OCI-LY7 (cell line): ENCODE data around the gene ZNF365. TPM values are rescaled to one million over a fixed set of nuclear protein-coding genes. Genes with fewer than 3 reads are reported as not detected.

Experiments
- BruUV-seq: library from RNA; stranded (reverse); fragments of 400-500 nt; replicated peaks from 2 replicates; lab custom pipeline; 2021; lab: Mats Ljungman, UMichigan
- CTCF ChIA-PET: fragments of 300-600 bp; sonication (Branson Sonifier 250); formaldehyde crosslinking; loops from one replicate; lab custom pipeline; 2022; ENCODE audit warnings: antibody characterized with exemption; ENCODE audit not compliant: unreplicated experiment; lab: Charles Lee
- POLR2A ChIA-PET: fragments of 300-600 bp; sonication (Branson Sonifier 250); formaldehyde crosslinking; loops from one replicate; lab custom pipeline; 2022; ENCODE audit warnings: antibody characterized with exemption; lab: Charles Lee
- DNase-seq: peaks from one replicate; pipeline ENCODE4 v3.0.0-alpha.2; 2015; ENCODE audit warnings: low spot score
- H2AFZ ChIP-seq: fragments of 200-600 bp; sonication (generic), shearing (Covaris generic); 2 replicates; pipeline ENCODE4 v1.6.1; 2014; ENCODE audit warnings: mild to moderate bottlenecking, antibody characterized with exemption, low read length, moderate library complexity
- H3K27ac ChIP-seq: fragments of 200-600 bp; sonication (generic); 2 replicates; pipeline ENCODE4 v1.5.1; 2014; ENCODE audit warnings: mixed run types, low read depth, mild to moderate bottlenecking, moderate library complexity, low read length, inconsistent platforms; ENCODE audit not compliant: poor library complexity, severe bottlenecking
- H3K36me3 ChIP-seq: fragments of 200-600 bp; sonication (generic); 2 replicates; pipeline ENCODE4 v1.6.1; 2014; ENCODE audit warnings: mild to moderate bottlenecking, antibody characterized with exemption, low read length, moderate library complexity, mixed read lengths; ENCODE audit not compliant: insufficient read depth
- H3K4me1 ChIP-seq: fragments of 200-600 bp; sonication (generic); 2 replicates; pipeline ENCODE4 v1.5.1; 2014; ENCODE audit warnings: mild to moderate bottlenecking, low read length; ENCODE audit not compliant: insufficient read depth, poor library complexity, severe bottlenecking
- H3K4me2 ChIP-seq: fragments of 200-600 bp; sonication (generic); 2 replicates; pipeline ENCODE4 v1.6.1; 2014; ENCODE audit warnings: mild to moderate bottlenecking, low read length
- H3K4me3 ChIP-seq: fragments of 200-600 bp; sonication (generic); 2 replicates; pipeline ENCODE4 v1.5.1; 2014; ENCODE audit warnings: mild to moderate bottlenecking, low read depth, low read length; ENCODE audit not compliant: poor library complexity, severe bottlenecking
- H3K79me2 ChIP-seq: fragments of 200-600 bp; sonication (generic); 2 replicates; pipeline ENCODE4 v1.6.1; 2016; ENCODE audit warnings: low read depth, mild to moderate bottlenecking, low read length, moderate library complexity, mixed read lengths; ENCODE audit not compliant: insufficient read depth
- H3K9me2 ChIP-seq: fragments of 200-600 bp; sonication (generic); 2 replicates; pipeline ENCODE4 v1.6.1; 2016; ENCODE audit warnings: mild to moderate bottlenecking, low read length, mixed read lengths; ENCODE audit not compliant: insufficient read depth
- H3K9me3 ChIP-seq: fragments of 200-600 bp; sonication (generic); 2 replicates; pipeline ENCODE4 v1.6.1; 2014; ENCODE audit warnings: mild to moderate bottlenecking, mixed run types, low read length, mixed read lengths
- H4K20me1 ChIP-seq: fragments of 200-600 bp; sonication (generic); 2 replicates; pipeline ENCODE4 v1.6.1; 2014; ENCODE audit warnings: mild to moderate bottlenecking, antibody characterized with exemption, low read length, moderate library complexity, mixed read lengths; ENCODE audit not compliant: insufficient read depth
- EZH2phosphoT487 ChIP-seq: fragments of 200-600 bp; sonication (generic); IDR thresholded peaks from 2 replicates; pipeline ENCODE4 v1.6.1; 2018; ENCODE audit warnings: low read depth, borderline replicate concordance, mild to moderate bottlenecking, mixed run types, antibody characterized with exemption, low read length, moderate library complexity, mixed read lengths
- intact Hi-C: fragments of 100-400 bp; cut with micrococcal nuclease; formaldehyde crosslinking; loops from one replicate; pipeline ENCODE4 v1.10.0; 2022; ENCODE audit not compliant: unreplicated experiment
- total RNA-seq, 2 experiments: library from RNA; depleted of rRNA in 1 of 2; stranded (reverse); fragments of >200 nt in 1 of 2; shearing (Covaris generic) in 1 of 2; gene quantifications; 2 replicates each; pipeline ENCODE4 v1.2.3, GENCODE V29; 2014 to 2022
- TF ChIP-seq, protein P1 (sequence below): fragments of 200-600 bp; sonication (generic); conservative IDR thresholded peaks from 2 replicates; pipeline ENCODE4 v1.5.1; 2014; ENCODE audit warnings: mild to moderate bottlenecking, antibody characterized with exemption, low read length, moderate library complexity, mixed read lengths

ZNF365 gene
- total RNA-seq, 2 experiments from 2014 or later, result not detected

DNA sequence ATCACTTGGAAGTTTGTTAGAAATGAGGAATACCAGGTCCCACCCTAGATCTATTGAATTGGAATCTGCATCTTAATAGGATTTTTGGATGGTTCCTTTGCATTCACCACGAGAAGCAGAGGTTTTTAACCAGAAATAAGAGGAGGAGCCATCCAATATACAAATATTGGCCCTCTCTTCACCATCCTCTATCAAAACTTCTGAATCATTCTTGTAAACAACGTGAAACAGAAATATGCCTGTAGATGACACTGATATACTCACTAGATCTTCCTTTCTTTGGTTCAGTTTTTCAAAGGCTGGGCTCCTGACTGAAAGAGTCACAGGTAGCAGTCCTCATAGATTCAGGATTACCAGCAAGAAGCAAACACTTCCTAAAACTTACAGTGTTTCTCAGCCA is 39.5 kb downstream of the ZNF365 start:
- Histone ChIP-seq H3K4me3 (no peak overlapping the region), H3K9me3 (no peaks in the 10 kb centered on the region), H3K27ac (no peak overlapping the region), H3K36me3 (no peaks in the 10 kb centered on the region), H3K4me2 (no peak overlapping the region), H3K79me2 (no peaks in the 10 kb centered on the region), H3K9me2 (no peaks in the 10 kb centered on the region), H4K20me1 (no peaks in the 10 kb centered on the region), H3K4me1 (no peaks in the 10 kb centered on the region), H2AFZ (no peak overlapping the region)
- TF ChIP-seq, protein P1, sequence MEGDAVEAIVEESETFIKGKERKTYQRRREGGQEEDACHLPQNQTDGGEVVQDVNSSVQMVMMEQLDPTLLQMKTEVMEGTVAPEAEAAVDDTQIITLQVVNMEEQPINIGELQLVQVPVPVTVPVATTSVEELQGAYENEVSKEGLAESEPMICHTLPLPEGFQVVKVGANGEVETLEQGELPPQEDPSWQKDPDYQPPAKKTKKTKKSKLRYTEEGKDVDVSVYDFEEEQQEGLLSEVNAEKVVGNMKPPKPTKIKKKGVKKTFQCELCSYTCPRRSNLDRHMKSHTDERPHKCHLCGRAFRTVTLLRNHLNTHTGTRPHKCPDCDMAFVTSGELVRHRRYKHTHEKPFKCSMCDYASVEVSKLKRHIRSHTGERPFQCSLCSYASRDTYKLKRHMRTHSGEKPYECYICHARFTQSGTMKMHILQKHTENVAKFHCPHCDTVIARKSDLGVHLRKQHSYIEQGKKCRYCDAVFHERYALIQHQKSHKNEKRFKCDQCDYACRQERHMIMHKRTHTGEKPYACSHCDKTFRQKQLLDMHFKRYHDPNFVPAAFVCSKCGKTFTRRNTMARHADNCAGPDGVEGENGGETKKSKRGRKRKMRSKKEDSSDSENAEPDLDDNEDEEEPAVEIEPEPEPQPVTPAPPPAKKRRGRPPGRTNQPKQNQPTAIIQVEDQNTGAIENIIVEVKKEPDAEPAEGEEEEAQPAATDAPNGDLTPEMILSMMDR, result no peak
- no peak for TF ChIP-seq EZH2phosphoT487
- ChIA-PET POLR2A (no interaction called here), CTCF (no interaction called here)
- no peak for DNase-seq
- intact Hi-C loops, result no loop called here
- BruUV-seq, result no TSS peak

DNA sequence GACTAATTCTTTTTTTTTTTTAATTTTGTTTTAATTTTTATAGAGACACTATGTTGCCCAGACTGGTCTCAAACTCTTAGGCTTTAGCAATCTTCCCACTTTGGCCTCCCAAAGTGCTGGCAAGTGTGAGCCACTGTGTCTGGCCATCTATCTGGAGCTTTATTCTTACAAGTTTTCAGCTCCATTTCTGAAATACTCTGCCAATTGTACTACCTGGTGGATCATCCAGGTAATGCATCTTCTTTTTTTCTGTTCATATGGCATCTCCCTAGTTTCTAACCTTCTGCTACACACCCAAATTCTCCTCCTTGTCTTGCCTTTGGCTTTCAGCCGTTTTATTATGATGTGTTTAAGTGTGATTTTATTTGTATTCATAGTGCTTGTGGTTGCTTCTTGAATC is 40.2 kb downstream of the ZNF365 start:
- CTCF ChIA-PET, result no interaction called here
- POLR2A ChIA-PET, result interaction anchor here (0.6 kb wide), 1 partner anchor 176 kb away, joined by 5 read pairs; no protein-coding TSS in a partner anchor

DNA sequence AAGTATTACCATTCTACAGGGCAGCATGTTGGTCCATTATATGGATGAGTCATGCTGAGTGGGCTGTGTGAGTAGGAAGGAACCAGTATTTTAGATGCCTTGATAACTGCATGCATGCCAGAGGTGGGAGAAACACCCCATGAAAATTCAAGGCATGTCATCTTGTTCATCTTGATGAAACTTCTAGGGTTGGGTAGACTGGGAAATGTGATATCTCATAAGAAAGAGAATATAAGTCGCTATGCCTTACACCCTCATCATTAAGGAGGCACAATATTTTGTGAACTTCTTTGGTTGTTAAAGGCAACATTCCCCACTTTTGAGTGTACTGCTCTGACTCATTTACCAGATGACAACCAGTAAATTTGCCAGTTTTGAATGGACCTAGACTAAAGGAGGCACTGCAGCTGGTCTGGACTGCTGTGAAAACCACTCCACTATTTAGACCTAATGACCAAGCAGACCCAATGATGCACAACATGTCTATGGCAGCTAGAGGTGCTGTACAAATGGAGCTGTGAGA is 48.0 kb downstream of the ZNF365 start:
- intact Hi-C loops, result no loop called here
- no peak for TF ChIP-seq EZH2phosphoT487
- TF ChIP-seq, protein P1, result no peak
- Histone ChIP-seq H3K9me2 (no peaks in the 10 kb centered on the region), H4K20me1 (no peaks in the 10 kb centered on the region), H3K9me3 (no peaks in the 10 kb centered on the region), H3K4me1 (no peaks in the 10 kb centered on the region), H3K79me2 (no peaks in the 10 kb centered on the region), H3K4me2 (no peak overlapping the region), H3K36me3 (no peaks in the 10 kb centered on the region), H3K4me3 (no peak overlapping the region), H2AFZ (no peak overlapping the region), H3K27ac (no peak overlapping the region)
- CTCF ChIA-PET, result no interaction called here
- POLR2A ChIA-PET, result no interaction called here
- BruUV-seq, result no TSS peak
- DNase-seq, result no peak

More for the DNA sequence above, 40.2 kb downstream of the ZNF365 start:
- no TSS peak for BruUV-seq
- Histone ChIP-seq H3K79me2 (no peaks in the 10 kb centered on the region), H3K4me3 (no peak overlapping the region), H3K36me3 (no peaks in the 10 kb centered on the region), H4K20me1 (no peaks in the 10 kb centered on the region), H3K4me2 (no peak overlapping the region), H3K4me1 (no peaks in the 10 kb centered on the region), H3K9me3 (no peaks in the 10 kb centered on the region), H3K9me2 (no peaks in the 10 kb centered on the region), H2AFZ (no peak overlapping the region), H3K27ac (no peak overlapping the region)
- TF ChIP-seq EZH2phosphoT487, result no peak
- TF ChIP-seq, protein P1, result no peak
- no peak for DNase-seq
- intact Hi-C loops, result no loop called here
